ENCODE results near the gene FADS2.

GRCh38 chr11:61885166-61885778 is 57.2 kb downstream of the FADS2 start:
- TF ChIP-seq, protein P1, sequence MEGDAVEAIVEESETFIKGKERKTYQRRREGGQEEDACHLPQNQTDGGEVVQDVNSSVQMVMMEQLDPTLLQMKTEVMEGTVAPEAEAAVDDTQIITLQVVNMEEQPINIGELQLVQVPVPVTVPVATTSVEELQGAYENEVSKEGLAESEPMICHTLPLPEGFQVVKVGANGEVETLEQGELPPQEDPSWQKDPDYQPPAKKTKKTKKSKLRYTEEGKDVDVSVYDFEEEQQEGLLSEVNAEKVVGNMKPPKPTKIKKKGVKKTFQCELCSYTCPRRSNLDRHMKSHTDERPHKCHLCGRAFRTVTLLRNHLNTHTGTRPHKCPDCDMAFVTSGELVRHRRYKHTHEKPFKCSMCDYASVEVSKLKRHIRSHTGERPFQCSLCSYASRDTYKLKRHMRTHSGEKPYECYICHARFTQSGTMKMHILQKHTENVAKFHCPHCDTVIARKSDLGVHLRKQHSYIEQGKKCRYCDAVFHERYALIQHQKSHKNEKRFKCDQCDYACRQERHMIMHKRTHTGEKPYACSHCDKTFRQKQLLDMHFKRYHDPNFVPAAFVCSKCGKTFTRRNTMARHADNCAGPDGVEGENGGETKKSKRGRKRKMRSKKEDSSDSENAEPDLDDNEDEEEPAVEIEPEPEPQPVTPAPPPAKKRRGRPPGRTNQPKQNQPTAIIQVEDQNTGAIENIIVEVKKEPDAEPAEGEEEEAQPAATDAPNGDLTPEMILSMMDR (conservative IDR thresholded peaks at IDR 0.05; ENCODE audit: low read depth, low read length): no peak
- no peak for TF ChIP-seq EZH2 (IDR thresholded peaks at IDR 0.05; ENCODE audit: low read length, unreplicated experiment)
